ENCODE measurements around the gene PHEX. TPM values are rescaled to one million over a fixed set of nuclear protein-coding genes. Genes with fewer than 3 reads are reported as not detected.
A peak's percentile ranks its signal among the peaks of the same experiment; 100 is the strongest.

Gene PHEX
- total and polyA plus RNA-seq, 2 experiments from 2014 or later, result 0.05 to 0.21 TPM

- TF ChIP-seq REST (IDR thresholded peaks at IDR 0.05; ENCODE audit: unreplicated experiment), result no peak
- no peak for TF ChIP-seq EZH2phosphoT487 (IDR thresholded peaks at IDR 0.05; ENCODE audit: unreplicated experiment)
Observed at GRCh38 chrX:22165732-22166457, 133.8 kb downstream of the PHEX start (continued).

- H3K4me3 ChIP-seq, result no peak overlapping the region
- H3K27me3 Mint-ChIP-seq (ENCODE audit: insufficient read depth, low read depth, poor library complexity), result no peaks in the 10 kb centered on the region
- H3K79me2 ChIP-seq (replicated peaks; ENCODE audit: insufficient read depth), result no peaks in the 10 kb centered on the region
- no peaks in the 10 kb centered on the region for H3K4me1 ChIP-seq (ENCODE audit: insufficient read depth)
- H3K9me3 Mint-ChIP-seq, result no peaks in the 10 kb centered on the region
- H3K27me3 ChIP-seq (ENCODE audit: insufficient read depth), result no peaks in the 10 kb centered on the region
- H3K27ac ChIP-seq (ENCODE audit: low read depth), result no peak overlapping the region
- no peaks in the 10 kb centered on the region for H3K36me3 ChIP-seq (ENCODE audit: insufficient read depth)
- H4K20me1 ChIP-seq (replicated peaks; ENCODE audit: insufficient read depth), result no peaks in the 10 kb centered on the region
- H3K9me2 ChIP-seq (ENCODE audit: insufficient read depth), result no peaks in the 10 kb centered on the region
- H3K27ac Mint-ChIP-seq, result no peak overlapping the region
- no peaks in the 10 kb centered on the region for H3F3A ChIP-seq (replicated peaks; ENCODE audit: low read depth)
- H3K36me3 Mint-ChIP-seq (ENCODE audit: low read depth), result no peaks in the 10 kb centered on the region
- peak; percentile 10 for DNase-seq (ENCODE audit: low spot score)
- no peak for ATAC-seq
- no peak overlapping the region for H2AFZ ChIP-seq
- no peak overlapping the region for H3K4me2 ChIP-seq
- H3K4me1 Mint-ChIP-seq, result peaks cover 3% of the 10 kb centered on the region; the same call in 1 of the 3 replicates
- no peak overlapping the region for H3K4me3 Mint-ChIP-seq
- TF ChIP-seq ZNF462 (CRISPR knock-in tag; IDR thresholded peaks at IDR 0.05), result no peak
- TF ChIP-seq, protein P1, sequence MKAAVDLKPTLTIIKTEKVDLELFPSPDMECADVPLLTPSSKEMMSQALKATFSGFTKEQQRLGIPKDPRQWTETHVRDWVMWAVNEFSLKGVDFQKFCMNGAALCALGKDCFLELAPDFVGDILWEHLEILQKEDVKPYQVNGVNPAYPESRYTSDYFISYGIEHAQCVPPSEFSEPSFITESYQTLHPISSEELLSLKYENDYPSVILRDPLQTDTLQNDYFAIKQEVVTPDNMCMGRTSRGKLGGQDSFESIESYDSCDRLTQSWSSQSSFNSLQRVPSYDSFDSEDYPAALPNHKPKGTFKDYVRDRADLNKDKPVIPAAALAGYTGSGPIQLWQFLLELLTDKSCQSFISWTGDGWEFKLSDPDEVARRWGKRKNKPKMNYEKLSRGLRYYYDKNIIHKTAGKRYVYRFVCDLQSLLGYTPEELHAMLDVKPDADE (IDR thresholded peaks at IDR 0.05), result no peak
- TF ChIP-seq REST (IDR thresholded peaks at IDR 0.05; ENCODE audit: unreplicated experiment), result no peak
- no peak for TF ChIP-seq ZNF331 (CRISPR knock-in tag; IDR thresholded peaks at IDR 0.05; ENCODE audit: low read depth)
- TF ChIP-seq ZNF114 (CRISPR knock-in tag; IDR thresholded peaks at IDR 0.05), result no peak
- TF ChIP-seq EZH2 (IDR thresholded peaks at IDR 0.05; ENCODE audit: low read depth, unreplicated experiment), result no peak
- no peak for TF ChIP-seq NANOG (IDR thresholded peaks at IDR 0.05; ENCODE audit: borderline replicate concordance)
Observed at GRCh38 chrX:22171287-22172060, 139.3 kb downstream of the PHEX start.
